HG02571 (cell line): ENCODE measurements around the gene ITGA1.
A peak's percentile ranks its signal among the peaks of the same experiment; 100 is the strongest.

Experiments
- ATAC-seq: cut with Tn5 transposase; IDR thresholded peaks from one replicate; pipeline ENCODE4 v1.9.1; 2021; ENCODE audit warnings: mild to moderate bottlenecking, moderate library complexity; ENCODE audit not compliant: unreplicated experiment

Gene ITGA1

GRCh38 chr5:52771343-52772039, 16.2 kb upstream of the ITGA1 start:
- ATAC-seq: peak; percentile 98

- ATAC-seq: no peak
These were observed 15.0 kb upstream of the ITGA1 start for GRCh38 chr5:52772668-52773067.

DNA sequence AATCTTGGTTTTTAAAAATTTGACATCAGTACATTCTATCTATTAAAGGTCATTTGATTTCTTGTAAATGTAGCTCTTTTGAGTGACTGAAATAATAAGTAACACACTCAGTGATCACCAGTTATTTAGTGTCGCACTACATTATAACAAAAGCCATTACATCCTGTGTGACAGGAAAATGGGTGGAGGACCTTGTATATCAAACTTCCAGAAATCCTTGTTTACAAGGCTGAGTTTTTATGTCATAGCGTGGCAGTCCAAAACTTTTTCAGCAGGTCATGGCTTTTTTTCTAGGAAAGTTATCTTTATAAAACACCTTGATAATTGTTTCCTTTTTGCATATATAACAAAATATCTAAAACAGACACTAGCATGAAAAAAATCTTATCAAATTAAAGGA, 14.4 kb upstream of the ITGA1 start:
- ATAC-seq: no peak

- no peak for ATAC-seq
These were observed 13.7 kb upstream of the ITGA1 start for GRCh38 chr5:52774005-52774410.

GRCh38 chr5:52776116-52776515, 11.6 kb upstream of the ITGA1 start:
- ATAC-seq: no peak

DNA sequence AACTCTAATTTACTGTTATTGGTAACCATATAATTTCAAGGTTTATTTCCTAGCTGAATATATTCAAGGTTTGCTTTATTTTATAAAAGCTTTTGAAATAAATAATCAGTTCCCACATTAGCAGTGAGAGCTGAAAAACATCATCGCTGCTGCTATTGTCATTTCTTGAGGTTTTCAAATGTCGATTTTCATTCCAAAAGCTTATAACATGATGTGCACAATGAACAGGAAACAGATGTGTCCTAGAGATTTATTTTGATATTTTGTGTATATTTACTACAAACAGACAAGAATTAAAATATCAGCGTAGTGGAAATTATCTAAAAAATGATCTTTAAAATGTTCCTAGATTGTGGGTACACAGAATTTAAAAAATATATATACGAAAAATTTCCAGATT, 10.5 kb upstream of the ITGA1 start:
- no peak for ATAC-seq

DNA sequence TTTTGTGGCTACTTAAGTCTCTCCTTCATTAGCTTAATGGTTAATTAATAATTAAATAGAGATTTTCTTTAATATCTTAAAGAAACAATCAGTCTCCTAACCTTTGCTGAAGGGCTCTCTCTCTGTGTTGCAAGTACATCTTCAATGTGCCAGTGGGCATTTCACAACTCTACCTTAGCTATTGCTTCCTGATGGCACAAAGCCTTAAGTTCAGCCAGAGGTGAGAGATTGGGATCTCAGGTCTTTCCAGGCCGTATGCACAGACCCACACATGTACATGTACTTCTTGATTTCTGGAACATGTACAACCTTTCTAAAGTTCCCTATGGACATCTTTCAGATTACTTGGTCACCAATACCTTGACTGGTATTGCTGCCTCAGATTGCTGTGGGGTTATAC, 8.9 kb upstream of the ITGA1 start:
- ATAC-seq: no peak

DNA sequence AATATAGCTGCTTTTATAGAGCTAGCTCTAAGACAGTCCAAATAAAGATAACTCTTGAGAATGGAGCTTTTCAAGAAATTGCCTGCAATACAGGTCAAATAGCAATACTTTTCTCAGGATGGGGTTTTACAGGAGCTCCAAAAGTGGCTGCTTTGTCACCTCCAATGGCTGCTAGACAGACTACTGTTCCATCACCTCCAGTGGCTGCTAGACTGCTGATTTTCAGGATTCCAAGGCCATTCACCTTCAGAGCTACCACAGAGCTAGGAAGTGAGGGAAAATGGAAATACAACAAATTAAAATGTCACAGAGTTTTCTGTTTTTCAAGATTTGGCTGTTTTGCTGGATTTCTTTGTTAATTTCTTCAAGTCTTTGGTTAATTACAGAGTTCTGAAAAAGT, 8.5 kb upstream of the ITGA1 start:
- ATAC-seq: no peak

- ATAC-seq: no peak
These were observed 4.3 kb upstream of the ITGA1 start for GRCh38 chr5:52783226-52783959.

DNA sequence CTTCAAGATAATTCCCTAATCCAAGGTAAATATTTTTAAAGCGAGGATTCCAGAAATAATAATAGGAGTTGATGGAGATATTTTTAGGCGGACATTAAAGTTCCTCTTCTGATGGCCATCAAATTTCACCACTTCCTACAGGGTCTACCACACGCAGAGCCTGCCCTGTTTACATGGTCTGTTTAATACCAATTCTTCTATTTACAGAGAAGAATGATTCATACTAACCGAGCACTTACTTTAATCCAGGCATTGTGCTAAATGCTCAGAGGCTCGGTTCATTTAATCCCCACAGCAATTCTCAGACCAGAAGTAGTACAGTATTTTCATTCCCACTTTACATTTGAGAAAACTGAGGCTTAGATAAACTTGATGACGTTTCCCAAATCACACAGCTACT, 3.0 kb upstream of the ITGA1 start:
- ATAC-seq: no peak

- no peak for ATAC-seq
These were observed 1.3 kb upstream of the ITGA1 start for GRCh38 chr5:52786391-52786790.

- ATAC-seq: peak; percentile 41
These were observed 642 bp upstream of the ITGA1 start for GRCh38 chr5:52786949-52787599.

DNA sequence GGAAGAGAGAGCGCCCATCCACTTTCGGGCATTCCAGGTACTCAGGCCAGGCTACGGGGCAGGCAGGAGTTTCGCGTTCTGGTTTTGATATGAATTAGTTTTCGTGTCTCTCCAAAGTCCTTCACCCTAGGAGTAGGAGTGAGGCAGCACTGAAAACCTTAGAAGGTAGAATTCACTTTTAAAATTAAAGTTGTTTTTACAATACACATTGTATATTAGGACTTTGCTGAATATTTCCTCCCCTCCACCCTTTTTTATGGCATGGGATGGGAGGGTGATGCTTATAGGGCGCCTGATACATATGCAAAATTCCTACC, 747 bp downstream of the ITGA1 start:
- no peak for ATAC-seq

GRCh38 chr5:52789378-52789777, 1.7 kb downstream of the ITGA1 start:
- no peak for ATAC-seq

GRCh38 chr5:52789851-52790250, 2.1 kb downstream of the ITGA1 start:
- ATAC-seq: no peak

DNA sequence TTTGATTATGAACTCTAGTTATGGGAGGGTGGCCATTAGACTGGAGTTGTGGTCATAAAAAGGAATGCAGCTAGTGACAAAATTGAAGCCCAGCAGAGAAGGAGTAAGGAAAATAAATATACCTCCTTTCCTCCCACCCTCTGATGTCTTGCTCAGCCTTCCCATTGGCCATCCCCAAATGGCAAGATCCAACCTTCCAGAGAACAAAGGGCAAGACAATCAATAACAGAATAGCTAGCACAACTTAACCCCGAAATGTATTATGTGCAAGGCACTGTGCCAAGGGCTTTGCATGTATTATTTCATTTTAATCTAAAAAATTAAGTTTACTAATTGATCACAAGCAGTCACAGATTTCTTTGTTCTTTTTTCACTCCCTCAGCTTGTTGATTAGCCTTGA, 3.6 kb downstream of the ITGA1 start:
- no peak for ATAC-seq

GRCh38 chr5:52794519-52794918, 6.8 kb downstream of the ITGA1 start:
- no peak for ATAC-seq

GRCh38 chr5:52796031-52796430, 8.3 kb downstream of the ITGA1 start:
- ATAC-seq: no peak

- ATAC-seq: no peak
These were observed 8.9 kb downstream of the ITGA1 start for GRCh38 chr5:52796516-52797103.

DNA sequence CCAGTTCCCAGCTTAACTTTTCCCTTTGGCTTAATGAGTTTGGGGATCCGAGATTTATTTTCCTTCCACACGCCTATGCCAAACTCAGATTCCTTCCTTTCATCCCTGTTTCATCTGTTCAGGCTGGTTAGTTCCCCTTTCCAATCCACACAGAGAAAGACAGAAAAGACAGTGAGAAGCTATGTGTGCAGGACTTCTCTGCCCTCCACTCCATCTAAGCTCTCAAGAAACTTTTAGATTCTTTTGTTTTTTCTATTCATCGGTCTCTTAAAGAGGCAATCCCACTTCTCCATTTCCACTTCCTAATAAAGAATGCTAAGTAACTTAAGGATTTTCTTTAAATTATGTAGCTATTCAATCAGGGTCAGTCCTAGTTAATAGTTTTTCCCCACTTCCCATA, 11.2 kb downstream of the ITGA1 start:
- no peak for ATAC-seq

DNA sequence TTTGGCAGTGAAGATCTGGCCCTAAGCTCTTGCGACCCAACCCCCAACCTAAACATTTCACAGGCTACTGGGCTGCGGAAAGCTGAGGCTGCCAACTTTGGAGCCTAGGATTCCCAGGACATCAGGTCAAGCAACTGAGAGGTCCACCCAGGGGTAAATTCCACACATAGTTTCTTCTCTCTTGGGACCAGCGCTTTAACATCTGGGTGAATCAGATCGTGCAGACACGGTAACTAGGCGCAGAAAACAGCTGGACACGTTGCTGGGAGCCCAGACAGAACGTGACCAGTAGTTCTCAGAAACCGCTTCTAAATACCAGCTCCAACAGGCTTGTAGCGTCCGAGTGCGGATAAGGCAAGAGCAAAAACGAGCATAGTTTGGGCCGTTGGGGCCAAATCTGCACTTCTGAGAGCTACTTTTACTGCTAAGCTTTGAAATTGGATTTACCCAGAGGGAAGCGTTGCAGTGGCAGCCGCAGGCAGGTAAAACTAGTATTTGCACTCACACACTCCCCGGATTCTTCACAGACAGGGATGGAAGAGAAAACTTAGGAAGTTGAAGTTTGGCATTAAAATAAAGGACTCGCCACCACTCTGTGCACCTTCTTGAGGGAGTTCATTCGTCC, 11.8 kb downstream of the ITGA1 start:
- ATAC-seq: peak; percentile 26
